ENCODE measurements around the gene CDK15.
"Not testable (repeated sequence)": the region's sequence is repeated elsewhere in the genome, so short reads cannot be mapped to it uniquely, and the experiment has no call there.

CDK15 gene

GRCh38 chr2:201806442-201807170 lies at the start of gene CDK15:
Gene CDK15, plus strand, starts transcription at chr2:201806537. Its CDS starts 128 bp downstream, at chr2:201806665.
- DNase-seq = no peak
- intact Hi-C loops (cut with DNase I) = no loop called here

- intact Hi-C loops (cut with DNase I) = no loop called here
- no peak for DNase-seq
These were observed 48.1 kb upstream of the CDK15 start for GRCh38 chr2:201758234-201758633.

- intact Hi-C loops (cut with DNase I) = no loop called here
- no peak for DNase-seq
These were observed 47.5 kb upstream of the CDK15 start for GRCh38 chr2:201758873-201759272.

- no peak for DNase-seq
- intact Hi-C loops (cut with DNase I) = no loop called here
These were observed 46.8 kb upstream of the CDK15 start for GRCh38 chr2:201759567-201759966.

- intact Hi-C loops (cut with DNase I) = no loop called here
- no peak for DNase-seq
These were observed 45.2 kb upstream of the CDK15 start for GRCh38 chr2:201761101-201761500.

GRCh38 chr2:201764469-201764868 lies 41.9 kb upstream of the CDK15 start:
- DNase-seq; intact Hi-C loops (cut with DNase I): not testable (repeated sequence)

GRCh38 chr2:201765799-201766198 lies 40.5 kb upstream of the CDK15 start:
- DNase-seq = no peak

GRCh38 chr2:201768918-201769317 lies 37.4 kb upstream of the CDK15 start:
- intact Hi-C loops (cut with DNase I) = no loop called here

More at GRCh38 chr2:201765799-201766198, 40.5 kb upstream of the CDK15 start:
- intact Hi-C loops (cut with DNase I) = no loop called here

GRCh38 chr2:201769666-201770373 lies 36.5 kb upstream of the CDK15 start:
- intact Hi-C loops (cut with DNase I) = no loop called here

More at GRCh38 chr2:201768918-201769317, 37.4 kb upstream of the CDK15 start:
- DNase-seq = no peak

GRCh38 chr2:201773990-201774389 lies 32.3 kb upstream of the CDK15 start:
- intact Hi-C loops (cut with DNase I) = no loop called here
- DNase-seq = no peak

More at GRCh38 chr2:201769666-201770373, 36.5 kb upstream of the CDK15 start:
- no peak for DNase-seq

- intact Hi-C loops (cut with DNase I) = no loop called here
- DNase-seq = no peak
These were observed 31.8 kb upstream of the CDK15 start for GRCh38 chr2:201774546-201774945.

- intact Hi-C loops (cut with DNase I) = no loop called here
These were observed 31.0 kb upstream of the CDK15 start for GRCh38 chr2:201775326-201775725.

GRCh38 chr2:201777043-201777442 lies 29.3 kb upstream of the CDK15 start:
- intact Hi-C loops (cut with DNase I) = no loop called here
- DNase-seq = no peak

More at GRCh38 chr2:201775326-201775725, 31.0 kb upstream of the CDK15 start:
- no peak for DNase-seq

- DNase-seq = no peak
- intact Hi-C loops (cut with DNase I) = no loop called here
These were observed 28.5 kb upstream of the CDK15 start for GRCh38 chr2:201777869-201778268.

GRCh38 chr2:201779901-201780673 lies 26.2 kb upstream of the CDK15 start:
- intact Hi-C loops (cut with DNase I) = loop anchor here (5.0 kb wide), 1 partner anchor 597 kb away; the partner anchor contains the start of gene BMPR2
- DNase-seq = peak in 3 of 10 donors; percentile 14 to 70 (median 16)

- intact Hi-C loops (cut with DNase I) = loop anchor here (5.0 kb wide), 1 partner anchor 596 kb away; the partner anchor contains the start of gene BMPR2
These were observed 25.5 kb upstream of the CDK15 start, which contains the start of gene ALS2 for GRCh38 chr2:201780674-201781493. Gene ALS2, minus strand, starts transcription at chr2:201780933. Its CDS starts 12,048 bp downstream, at chr2:201768885.

GRCh38 chr2:201781557-201782051 lies 24.7 kb upstream of the CDK15 start:
- intact Hi-C loops (cut with DNase I) = loop anchor here (5.0 kb wide), 1 partner anchor 596 kb away; the partner anchor contains the start of gene BMPR2

More at GRCh38 chr2:201780674-201781493, 25.5 kb upstream of the CDK15 start, which contains the start of gene ALS2:
- DNase-seq = peak; percentile 88 to 99 (median 95)

GRCh38 chr2:201784563-201784962 lies 21.8 kb upstream of the CDK15 start:
- DNase-seq = no peak
- intact Hi-C loops (cut with DNase I) = loop anchor here (5.0 kb wide), 1 partner anchor 593 kb away; the partner anchor contains the start of gene BMPR2

More at GRCh38 chr2:201781557-201782051, 24.7 kb upstream of the CDK15 start:
- DNase-seq = peak in 6 of 10 donors; percentile 10 to 81 (median 44)

GRCh38 chr2:201785135-201785534 lies 21.2 kb upstream of the CDK15 start:
- intact Hi-C loops (cut with DNase I) = no loop called here
- DNase-seq = no peak
